ENCODE data around the gene FRAS1. TPM values are rescaled to one million over a fixed set of nuclear protein-coding genes. Genes with fewer than 3 reads are reported as not detected.
"Not testable (repeated sequence)": the region's sequence is repeated elsewhere in the genome, so short reads cannot be mapped to it uniquely, and the experiment has no call there.

Gene FRAS1
- total RNA-seq, 1 experiment from 2014 or later, result 82.0 TPM

DNA sequence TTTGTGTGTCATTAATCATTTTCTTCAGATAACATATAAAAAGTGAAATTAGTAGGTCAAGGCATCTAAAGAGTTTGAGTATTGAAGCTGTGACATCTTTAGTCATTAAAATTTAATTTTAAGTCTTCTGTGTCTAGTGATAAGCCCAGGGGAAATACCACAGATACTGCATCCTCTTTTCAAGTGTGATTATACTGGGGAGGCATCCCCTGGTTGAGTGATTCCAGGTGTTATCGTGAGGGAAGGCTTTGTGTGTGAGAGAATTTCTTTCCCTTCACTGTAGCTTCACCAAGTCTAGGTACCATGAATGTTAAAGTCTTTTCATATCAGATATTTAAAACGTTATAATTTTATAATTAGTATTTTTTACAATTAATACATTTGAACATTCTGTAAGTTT, 193.4 kb downstream of the FRAS1 start (continued):
- TF ChIP-seq, protein P1, sequence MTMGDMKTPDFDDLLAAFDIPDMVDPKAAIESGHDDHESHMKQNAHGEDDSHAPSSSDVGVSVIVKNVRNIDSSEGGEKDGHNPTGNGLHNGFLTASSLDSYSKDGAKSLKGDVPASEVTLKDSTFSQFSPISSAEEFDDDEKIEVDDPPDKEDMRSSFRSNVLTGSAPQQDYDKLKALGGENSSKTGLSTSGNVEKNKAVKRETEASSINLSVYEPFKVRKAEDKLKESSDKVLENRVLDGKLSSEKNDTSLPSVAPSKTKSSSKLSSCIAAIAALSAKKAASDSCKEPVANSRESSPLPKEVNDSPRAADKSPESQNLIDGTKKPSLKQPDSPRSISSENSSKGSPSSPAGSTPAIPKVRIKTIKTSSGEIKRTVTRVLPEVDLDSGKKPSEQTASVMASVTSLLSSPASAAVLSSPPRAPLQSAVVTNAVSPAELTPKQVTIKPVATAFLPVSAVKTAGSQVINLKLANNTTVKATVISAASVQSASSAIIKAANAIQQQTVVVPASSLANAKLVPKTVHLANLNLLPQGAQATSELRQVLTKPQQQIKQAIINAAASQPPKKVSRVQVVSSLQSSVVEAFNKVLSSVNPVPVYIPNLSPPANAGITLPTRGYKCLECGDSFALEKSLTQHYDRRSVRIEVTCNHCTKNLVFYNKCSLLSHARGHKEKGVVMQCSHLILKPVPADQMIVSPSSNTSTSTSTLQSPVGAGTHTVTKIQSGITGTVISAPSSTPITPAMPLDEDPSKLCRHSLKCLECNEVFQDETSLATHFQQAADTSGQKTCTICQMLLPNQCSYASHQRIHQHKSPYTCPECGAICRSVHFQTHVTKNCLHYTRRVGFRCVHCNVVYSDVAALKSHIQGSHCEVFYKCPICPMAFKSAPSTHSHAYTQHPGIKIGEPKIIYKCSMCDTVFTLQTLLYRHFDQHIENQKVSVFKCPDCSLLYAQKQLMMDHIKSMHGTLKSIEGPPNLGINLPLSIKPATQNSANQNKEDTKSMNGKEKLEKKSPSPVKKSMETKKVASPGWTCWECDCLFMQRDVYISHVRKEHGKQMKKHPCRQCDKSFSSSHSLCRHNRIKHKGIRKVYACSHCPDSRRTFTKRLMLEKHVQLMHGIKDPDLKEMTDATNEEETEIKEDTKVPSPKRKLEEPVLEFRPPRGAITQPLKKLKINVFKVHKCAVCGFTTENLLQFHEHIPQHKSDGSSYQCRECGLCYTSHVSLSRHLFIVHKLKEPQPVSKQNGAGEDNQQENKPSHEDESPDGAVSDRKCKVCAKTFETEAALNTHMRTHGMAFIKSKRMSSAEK (CRISPR knock-in tag; IDR thresholded peaks at IDR 0.05; ENCODE audit: borderline replicate concordance), result no peak
- no peak for TF ChIP-seq TCF7 (CRISPR knock-in tag; IDR thresholded peaks at IDR 0.05; ENCODE audit: low read depth)
- no peak for TF ChIP-seq MYBL2 (CRISPR knock-in tag; IDR thresholded peaks at IDR 0.05)
- TF ChIP-seq, protein P2, sequence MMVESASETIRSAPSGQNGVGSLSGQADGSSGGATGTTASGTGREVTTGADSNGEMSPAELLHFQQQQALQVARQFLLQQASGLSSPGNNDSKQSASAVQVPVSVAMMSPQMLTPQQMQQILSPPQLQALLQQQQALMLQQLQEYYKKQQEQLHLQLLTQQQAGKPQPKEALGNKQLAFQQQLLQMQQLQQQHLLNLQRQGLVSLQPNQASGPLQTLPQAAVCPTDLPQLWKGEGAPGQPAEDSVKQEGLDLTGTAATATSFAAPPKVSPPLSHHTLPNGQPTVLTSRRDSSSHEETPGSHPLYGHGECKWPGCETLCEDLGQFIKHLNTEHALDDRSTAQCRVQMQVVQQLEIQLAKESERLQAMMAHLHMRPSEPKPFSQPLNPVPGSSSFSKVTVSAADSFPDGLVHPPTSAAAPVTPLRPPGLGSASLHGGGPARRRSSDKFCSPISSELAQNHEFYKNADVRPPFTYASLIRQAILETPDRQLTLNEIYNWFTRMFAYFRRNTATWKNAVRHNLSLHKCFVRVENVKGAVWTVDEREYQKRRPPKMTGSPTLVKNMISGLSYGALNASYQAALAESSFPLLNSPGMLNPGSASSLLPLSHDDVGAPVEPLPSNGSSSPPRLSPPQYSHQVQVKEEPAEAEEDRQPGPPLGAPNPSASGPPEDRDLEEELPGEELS (CRISPR knock-in tag; IDR thresholded peaks at IDR 0.05), result no peak
- no peak for TF ChIP-seq NR3C1 (CRISPR knock-in tag; conservative IDR thresholded peaks at IDR 0.05; ENCODE audit: low read depth)
- no peak for TF ChIP-seq NFATC4 (CRISPR knock-in tag; IDR thresholded peaks at IDR 0.05)
- TF ChIP-seq ZNF396 (CRISPR knock-in tag; IDR thresholded peaks at IDR 0.05; ENCODE audit: borderline replicate concordance), result no peak
- TF ChIP-seq NR1H2 (CRISPR knock-in tag; IDR thresholded peaks at IDR 0.05), result no peak

DNA sequence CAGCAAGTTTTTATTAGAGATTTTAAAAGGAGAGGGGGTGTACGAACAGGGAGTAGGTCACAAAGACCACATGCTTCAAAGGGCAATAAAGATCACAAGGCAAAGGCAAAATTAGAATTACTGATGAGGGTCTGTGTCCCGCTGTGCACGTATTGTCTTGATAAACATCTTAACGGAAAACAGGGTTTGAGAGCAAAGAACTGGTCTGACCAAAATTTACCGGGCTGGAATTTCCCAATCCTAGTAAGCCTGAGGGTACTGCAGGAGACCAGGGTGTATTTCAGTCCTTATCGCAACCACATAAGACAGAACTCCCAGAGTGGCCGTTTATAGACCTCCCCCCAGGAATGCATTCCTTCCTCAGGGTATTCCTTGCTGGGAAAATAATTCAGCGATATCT, 195.7 kb downstream of the FRAS1 start:
- peaks cover 34% of the 10 kb centered on the region for H3K4me1 Mint-ChIP-seq
- H3K27me3 Mint-ChIP-seq (ENCODE audit: low read depth); H3K4me3 Mint-ChIP-seq; ATAC-seq: not testable (repeated sequence)
- H3K27ac Mint-ChIP-seq, result peak overlapping the region; percentile 67; the same call in 1 of the 2 replicates
- ChIA-PET POLR2A (interaction anchor here (0.7 to 1.4 kb wide), 2 partner anchors 197 to 711 kb away, joined by 3 to 4 read pairs; no protein-coding TSS in a partner anchor), CTCF (interaction anchor here (1.0 to 2.1 kb wide), 2 partner anchors 193 to 316 kb away, joined by 3 to 7 read pairs; no protein-coding TSS in a partner anchor)
- DNase-seq (ENCODE audit: low spot score), result peak; percentile 54
- H3K36me3 Mint-ChIP-seq, result peaks cover 71% of the 10 kb centered on the region
- peaks cover 40% of the 10 kb centered on the region for H3K9me3 Mint-ChIP-seq

DNA sequence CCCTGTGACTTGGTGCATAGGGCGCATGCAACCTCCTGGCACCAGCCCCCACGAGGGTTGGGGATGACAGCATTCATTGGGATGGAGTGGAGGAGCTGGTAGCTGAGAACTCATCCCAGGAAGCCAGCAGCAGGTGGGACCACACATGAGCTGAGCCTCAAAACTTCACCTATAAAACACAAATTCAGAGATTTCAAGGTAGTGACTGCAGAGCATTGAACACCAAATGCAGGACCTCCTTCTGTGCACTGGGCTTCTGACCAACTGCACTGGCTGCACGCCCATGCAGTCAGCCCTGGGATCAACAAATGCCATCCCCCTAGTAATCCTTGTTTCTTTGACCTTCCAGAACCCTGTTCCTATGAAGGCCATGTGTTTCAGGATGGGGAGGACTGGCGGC, 197.8 kb downstream of the FRAS1 start:
- Mint-ChIP-seq H3K4me1 (peaks cover 30% of the 10 kb centered on the region), H3K27ac (no peak overlapping the region), H3K36me3 (peaks cover 80% of the 10 kb centered on the region), H3K27me3 (ENCODE audit: low read depth) (no peaks in the 10 kb centered on the region; the same call in 1 of the 2 replicates), H3K9me3 (peaks cover 45% of the 10 kb centered on the region), H3K4me3 (no peak overlapping the region)
- TF ChIP-seq ZBTB21 (CRISPR knock-in tag; IDR thresholded peaks at IDR 0.05; ENCODE audit: borderline replicate concordance), result no peak
- ChIA-PET POLR2A (no interaction called here), CTCF (no interaction called here)
- no peak for ATAC-seq
- DNase-seq (ENCODE audit: low spot score), result no peak

DNA sequence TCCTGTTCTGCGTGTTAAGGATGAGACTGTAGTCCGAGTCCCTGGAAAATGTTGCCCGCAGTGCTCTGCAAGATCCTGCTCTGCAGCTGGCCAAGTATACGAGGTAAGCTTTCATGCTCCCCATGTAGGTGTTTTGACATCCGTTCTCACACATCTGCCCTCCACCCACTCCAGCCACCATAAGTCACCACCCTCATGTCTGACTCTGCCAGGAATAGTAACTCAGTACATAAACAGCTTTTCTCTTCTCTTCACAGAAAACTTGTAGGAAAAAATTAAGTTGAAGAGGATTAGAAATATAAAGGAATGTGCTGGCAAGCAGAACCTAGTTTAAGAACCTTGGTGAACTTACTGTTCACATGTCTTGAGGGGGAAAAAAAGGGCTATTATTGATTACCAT, 207.9 kb downstream of the FRAS1 start:
- Mint-ChIP-seq H3K36me3 (peaks cover 67% of the 10 kb centered on the region), H3K4me3 (no peak overlapping the region), H3K9me3 (peaks cover 23% of the 10 kb centered on the region), H3K27me3 (ENCODE audit: low read depth) (no peaks in the 10 kb centered on the region), H3K27ac (no peak overlapping the region), H3K4me1 (no peaks in the 10 kb centered on the region)
- POLR2A ChIA-PET, result no interaction called here
- TF ChIP-seq ETV6 (CRISPR knock-in tag; IDR thresholded peaks at IDR 0.05) (no peak), NR1H2 (CRISPR knock-in tag; IDR thresholded peaks at IDR 0.05) (no peak), NFYB (CRISPR knock-in tag; conservative IDR thresholded peaks at IDR 0.05; ENCODE audit: low read depth) (no peak), SMAD4 (CRISPR knock-in tag; IDR thresholded peaks at IDR 0.05) (no peak), RELA (CRISPR knock-in tag; IDR thresholded peaks at IDR 0.05; ENCODE audit: borderline replicate concordance) (no peak)
- TF ChIP-seq, protein P3, sequence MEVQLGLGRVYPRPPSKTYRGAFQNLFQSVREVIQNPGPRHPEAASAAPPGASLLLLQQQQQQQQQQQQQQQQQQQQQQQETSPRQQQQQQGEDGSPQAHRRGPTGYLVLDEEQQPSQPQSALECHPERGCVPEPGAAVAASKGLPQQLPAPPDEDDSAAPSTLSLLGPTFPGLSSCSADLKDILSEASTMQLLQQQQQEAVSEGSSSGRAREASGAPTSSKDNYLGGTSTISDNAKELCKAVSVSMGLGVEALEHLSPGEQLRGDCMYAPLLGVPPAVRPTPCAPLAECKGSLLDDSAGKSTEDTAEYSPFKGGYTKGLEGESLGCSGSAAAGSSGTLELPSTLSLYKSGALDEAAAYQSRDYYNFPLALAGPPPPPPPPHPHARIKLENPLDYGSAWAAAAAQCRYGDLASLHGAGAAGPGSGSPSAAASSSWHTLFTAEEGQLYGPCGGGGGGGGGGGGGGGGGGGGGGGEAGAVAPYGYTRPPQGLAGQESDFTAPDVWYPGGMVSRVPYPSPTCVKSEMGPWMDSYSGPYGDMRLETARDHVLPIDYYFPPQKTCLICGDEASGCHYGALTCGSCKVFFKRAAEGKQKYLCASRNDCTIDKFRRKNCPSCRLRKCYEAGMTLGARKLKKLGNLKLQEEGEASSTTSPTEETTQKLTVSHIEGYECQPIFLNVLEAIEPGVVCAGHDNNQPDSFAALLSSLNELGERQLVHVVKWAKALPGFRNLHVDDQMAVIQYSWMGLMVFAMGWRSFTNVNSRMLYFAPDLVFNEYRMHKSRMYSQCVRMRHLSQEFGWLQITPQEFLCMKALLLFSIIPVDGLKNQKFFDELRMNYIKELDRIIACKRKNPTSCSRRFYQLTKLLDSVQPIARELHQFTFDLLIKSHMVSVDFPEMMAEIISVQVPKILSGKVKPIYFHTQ (CRISPR knock-in tag; IDR thresholded peaks at IDR 0.05), result no peak
- TF ChIP-seq, protein P4, sequence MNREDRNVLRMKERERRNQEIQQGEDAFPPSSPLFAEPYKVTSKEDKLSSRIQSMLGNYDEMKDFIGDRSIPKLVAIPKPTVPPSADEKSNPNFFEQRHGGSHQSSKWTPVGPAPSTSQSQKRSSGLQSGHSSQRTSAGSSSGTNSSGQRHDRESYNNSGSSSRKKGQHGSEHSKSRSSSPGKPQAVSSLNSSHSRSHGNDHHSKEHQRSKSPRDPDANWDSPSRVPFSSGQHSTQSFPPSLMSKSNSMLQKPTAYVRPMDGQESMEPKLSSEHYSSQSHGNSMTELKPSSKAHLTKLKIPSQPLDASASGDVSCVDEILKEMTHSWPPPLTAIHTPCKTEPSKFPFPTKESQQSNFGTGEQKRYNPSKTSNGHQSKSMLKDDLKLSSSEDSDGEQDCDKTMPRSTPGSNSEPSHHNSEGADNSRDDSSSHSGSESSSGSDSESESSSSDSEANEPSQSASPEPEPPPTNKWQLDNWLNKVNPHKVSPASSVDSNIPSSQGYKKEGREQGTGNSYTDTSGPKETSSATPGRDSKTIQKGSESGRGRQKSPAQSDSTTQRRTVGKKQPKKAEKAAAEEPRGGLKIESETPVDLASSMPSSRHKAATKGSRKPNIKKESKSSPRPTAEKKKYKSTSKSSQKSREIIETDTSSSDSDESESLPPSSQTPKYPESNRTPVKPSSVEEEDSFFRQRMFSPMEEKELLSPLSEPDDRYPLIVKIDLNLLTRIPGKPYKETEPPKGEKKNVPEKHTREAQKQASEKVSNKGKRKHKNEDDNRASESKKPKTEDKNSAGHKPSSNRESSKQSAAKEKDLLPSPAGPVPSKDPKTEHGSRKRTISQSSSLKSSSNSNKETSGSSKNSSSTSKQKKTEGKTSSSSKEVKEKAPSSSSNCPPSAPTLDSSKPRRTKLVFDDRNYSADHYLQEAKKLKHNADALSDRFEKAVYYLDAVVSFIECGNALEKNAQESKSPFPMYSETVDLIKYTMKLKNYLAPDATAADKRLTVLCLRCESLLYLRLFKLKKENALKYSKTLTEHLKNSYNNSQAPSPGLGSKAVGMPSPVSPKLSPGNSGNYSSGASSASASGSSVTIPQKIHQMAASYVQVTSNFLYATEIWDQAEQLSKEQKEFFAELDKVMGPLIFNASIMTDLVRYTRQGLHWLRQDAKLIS (CRISPR knock-in tag; IDR thresholded peaks at IDR 0.05; ENCODE audit: borderline replicate concordance), result no peak
- DNase-seq (ENCODE audit: low spot score) (no peak), ATAC-seq (no peak)
- CTCF ChIA-PET, result no interaction called here

Measured in WTC11 (cell line).